Neural progenitor cell (in vitro differentiated cells): ENCODE data around the gene HERC3.

Experiments used
- EZH2phosphoT487 ChIP-seq: fragments of 200-600 bp; sonication (generic); IDR thresholded peaks from 2 replicates; pipeline ENCODE4 v1.6.1; 2017; ENCODE audit warnings: antibody characterized with exemption
- TF ChIP-seq, protein P1 (sequence below): fragments of 200-600 bp; sonication (generic); IDR thresholded peaks from 2 replicates; pipeline ENCODE4 v1.5.1; 2017; ENCODE audit warnings: antibody characterized with exemption, mild to moderate bottlenecking

DNA sequence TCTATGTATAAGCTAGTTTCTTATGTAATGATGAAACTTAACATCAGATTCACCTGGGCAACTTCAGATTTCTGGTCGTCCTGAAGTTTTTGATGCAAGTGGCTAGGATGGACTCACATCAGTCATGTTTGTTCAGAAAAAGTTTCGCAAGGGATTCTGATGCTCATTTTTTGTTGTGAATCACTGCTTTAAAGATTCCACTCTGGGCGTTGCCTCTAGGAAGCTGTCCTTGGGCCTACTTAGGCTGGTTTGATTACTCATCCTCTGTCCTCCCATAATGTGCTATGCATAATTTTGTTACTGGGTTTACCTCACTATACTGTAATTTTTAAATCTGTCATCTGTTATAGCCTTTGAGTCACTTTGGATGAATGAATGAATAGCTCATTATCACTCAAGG is 30.8 kb downstream of the HERC3 start:
- TF ChIP-seq, protein P1, sequence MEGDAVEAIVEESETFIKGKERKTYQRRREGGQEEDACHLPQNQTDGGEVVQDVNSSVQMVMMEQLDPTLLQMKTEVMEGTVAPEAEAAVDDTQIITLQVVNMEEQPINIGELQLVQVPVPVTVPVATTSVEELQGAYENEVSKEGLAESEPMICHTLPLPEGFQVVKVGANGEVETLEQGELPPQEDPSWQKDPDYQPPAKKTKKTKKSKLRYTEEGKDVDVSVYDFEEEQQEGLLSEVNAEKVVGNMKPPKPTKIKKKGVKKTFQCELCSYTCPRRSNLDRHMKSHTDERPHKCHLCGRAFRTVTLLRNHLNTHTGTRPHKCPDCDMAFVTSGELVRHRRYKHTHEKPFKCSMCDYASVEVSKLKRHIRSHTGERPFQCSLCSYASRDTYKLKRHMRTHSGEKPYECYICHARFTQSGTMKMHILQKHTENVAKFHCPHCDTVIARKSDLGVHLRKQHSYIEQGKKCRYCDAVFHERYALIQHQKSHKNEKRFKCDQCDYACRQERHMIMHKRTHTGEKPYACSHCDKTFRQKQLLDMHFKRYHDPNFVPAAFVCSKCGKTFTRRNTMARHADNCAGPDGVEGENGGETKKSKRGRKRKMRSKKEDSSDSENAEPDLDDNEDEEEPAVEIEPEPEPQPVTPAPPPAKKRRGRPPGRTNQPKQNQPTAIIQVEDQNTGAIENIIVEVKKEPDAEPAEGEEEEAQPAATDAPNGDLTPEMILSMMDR = no peak
- TF ChIP-seq EZH2phosphoT487 = no peak
